Osteoblast (primary cell): ENCODE measurements around the gene DOK3. TPM values are rescaled to one million over a fixed set of nuclear protein-coding genes. Genes with fewer than 3 reads are reported as not detected.

Source experiments
- DNase-seq: peaks from one replicate; pipeline ENCODE4 v3.0.0; 2011; ENCODE audit warnings: low spot score, mixed read lengths; ENCODE audit not compliant: insufficient read length; ENCODE audit errors: missing footprints
- H2AFZ ChIP-seq: 2 replicates; pipeline ENCODE4 v1.6.0; 2011; ENCODE audit warnings: mild to moderate bottlenecking, low read length
- H3K27ac ChIP-seq: 2 replicates; pipeline ENCODE4 v1.5.1; 2011; ENCODE audit warnings: mild to moderate bottlenecking, low read depth, low read length, moderate library complexity
- H3K27me3 ChIP-seq: 2 replicates; pipeline ENCODE4 v1.6.0; 2012; ENCODE audit warnings: mild to moderate bottlenecking, control low read depth, inconsistent platforms, low read length, moderate library complexity; ENCODE audit not compliant: insufficient read depth
- H3K36me3 ChIP-seq: 2 replicates; pipeline ENCODE4 v1.5.1; 2011; ENCODE audit warnings: mild to moderate bottlenecking, low read length, control low read depth, moderate library complexity; ENCODE audit not compliant: insufficient read depth
- H3K4me1 ChIP-seq: 2 replicates; pipeline ENCODE4 v1.5.1; 2011; ENCODE audit warnings: mild to moderate bottlenecking, low read length, control low read depth, moderate library complexity; ENCODE audit not compliant: insufficient read depth
- H3K4me2 ChIP-seq: 2 replicates; pipeline ENCODE4 v1.6.0; 2011; ENCODE audit warnings: mild to moderate bottlenecking, low read length; ENCODE audit not compliant: insufficient read depth
- H3K4me3 ChIP-seq: fragments of 200-600 bp; sonication (generic); 3 replicates; pipeline ENCODE4 v1.5.1; 2012; ENCODE audit warnings: mild to moderate bottlenecking, low read length, inconsistent platforms; ENCODE audit not compliant: insufficient read depth
- H3K79me2 ChIP-seq: 2 replicates; pipeline ENCODE4 v1.6.0; 2012; ENCODE audit warnings: mild to moderate bottlenecking, low read length, control low read depth, inconsistent platforms; ENCODE audit not compliant: insufficient read depth
- H3K9me3 ChIP-seq: 2 replicates; pipeline ENCODE4 v1.5.1; 2011; ENCODE audit warnings: low read depth, low read length, control low read depth
- H4K20me1 ChIP-seq: 2 replicates; pipeline ENCODE4 v1.6.0; 2012; ENCODE audit warnings: mild to moderate bottlenecking, low read length, control low read depth; ENCODE audit not compliant: insufficient read depth
- total RNA-seq: library from RNA; depleted of rRNA; stranded (reverse); fragments of >200 nt; gene quantifications from 2 replicates; pipeline ENCODE4 v1.2.3, GENCODE V29; 2012
- TF ChIP-seq, protein P1 (sequence below): IDR thresholded peaks from 2 replicates; pipeline ENCODE4 v1.5.1; 2011; ENCODE audit warnings: mild to moderate bottlenecking, low read depth, low read length, moderate library complexity; ENCODE audit errors: extremely low read depth

The DOK3 gene
- total RNA-seq, 1 donor = 1.1 TPM

DNA sequence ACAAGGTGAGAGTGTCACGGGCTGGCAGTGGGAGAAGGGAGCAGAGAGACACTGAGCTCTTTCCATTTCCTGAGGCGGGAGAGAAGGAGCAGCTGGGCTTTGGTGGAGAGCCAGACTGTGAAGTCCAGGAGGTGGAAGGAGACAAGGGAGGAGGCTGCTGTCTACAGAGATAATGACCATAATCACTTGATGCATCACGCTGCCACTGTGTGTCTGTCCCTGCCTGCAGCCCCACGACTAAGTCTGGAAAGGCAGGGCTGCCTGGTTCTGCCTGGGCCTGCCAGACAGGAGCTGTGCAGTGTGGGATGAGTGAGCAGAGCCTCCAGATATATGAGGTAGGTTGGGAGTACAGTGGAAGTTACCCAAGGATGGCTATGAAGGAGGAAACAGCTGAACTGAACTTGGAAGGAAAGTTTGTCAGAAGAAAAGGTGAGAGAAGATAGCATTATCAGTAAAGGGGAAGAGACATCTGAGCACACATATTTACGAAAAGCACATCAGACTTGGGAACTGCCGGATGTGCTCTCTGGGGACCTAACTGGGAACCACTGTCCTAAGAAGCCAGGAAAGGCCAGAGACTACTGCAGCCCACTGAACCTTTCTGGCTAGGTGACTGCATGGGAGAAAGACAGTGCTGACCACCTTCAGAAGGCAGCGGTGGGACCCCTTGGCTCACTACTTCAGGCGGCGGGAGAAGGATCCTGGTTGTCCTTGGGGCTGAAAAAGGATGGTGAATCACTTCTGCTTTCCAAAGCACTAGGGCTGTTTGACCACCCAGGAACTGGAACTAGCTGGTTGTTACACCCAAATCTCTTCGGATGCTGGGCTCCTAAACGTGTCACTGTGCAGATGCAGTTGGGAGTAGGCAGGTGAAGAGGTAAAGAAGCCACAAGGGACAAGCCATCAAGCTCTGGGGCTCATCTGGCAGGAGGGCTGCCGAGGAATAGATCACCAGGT is 19.9 kb upstream of the DOK3 start:
- Histone ChIP-seq H3K4me1 (no peaks in the 10 kb centered on the region), H3K79me2 (peaks cover 58% of the 10 kb centered on the region), H3K36me3 (peaks cover 69% of the 10 kb centered on the region), H2AFZ (no peak overlapping the region), H4K20me1 (peaks cover 45% of the 10 kb centered on the region), H3K27me3 (no peaks in the 10 kb centered on the region), H3K4me3 (no peak overlapping the region), H3K4me2 (no peak overlapping the region), H3K27ac (no peak overlapping the region), H3K9me3 (no peaks in the 10 kb centered on the region)
- TF ChIP-seq, protein P1, sequence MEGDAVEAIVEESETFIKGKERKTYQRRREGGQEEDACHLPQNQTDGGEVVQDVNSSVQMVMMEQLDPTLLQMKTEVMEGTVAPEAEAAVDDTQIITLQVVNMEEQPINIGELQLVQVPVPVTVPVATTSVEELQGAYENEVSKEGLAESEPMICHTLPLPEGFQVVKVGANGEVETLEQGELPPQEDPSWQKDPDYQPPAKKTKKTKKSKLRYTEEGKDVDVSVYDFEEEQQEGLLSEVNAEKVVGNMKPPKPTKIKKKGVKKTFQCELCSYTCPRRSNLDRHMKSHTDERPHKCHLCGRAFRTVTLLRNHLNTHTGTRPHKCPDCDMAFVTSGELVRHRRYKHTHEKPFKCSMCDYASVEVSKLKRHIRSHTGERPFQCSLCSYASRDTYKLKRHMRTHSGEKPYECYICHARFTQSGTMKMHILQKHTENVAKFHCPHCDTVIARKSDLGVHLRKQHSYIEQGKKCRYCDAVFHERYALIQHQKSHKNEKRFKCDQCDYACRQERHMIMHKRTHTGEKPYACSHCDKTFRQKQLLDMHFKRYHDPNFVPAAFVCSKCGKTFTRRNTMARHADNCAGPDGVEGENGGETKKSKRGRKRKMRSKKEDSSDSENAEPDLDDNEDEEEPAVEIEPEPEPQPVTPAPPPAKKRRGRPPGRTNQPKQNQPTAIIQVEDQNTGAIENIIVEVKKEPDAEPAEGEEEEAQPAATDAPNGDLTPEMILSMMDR = no peak
- peak; percentile 57 for DNase-seq

DNA sequence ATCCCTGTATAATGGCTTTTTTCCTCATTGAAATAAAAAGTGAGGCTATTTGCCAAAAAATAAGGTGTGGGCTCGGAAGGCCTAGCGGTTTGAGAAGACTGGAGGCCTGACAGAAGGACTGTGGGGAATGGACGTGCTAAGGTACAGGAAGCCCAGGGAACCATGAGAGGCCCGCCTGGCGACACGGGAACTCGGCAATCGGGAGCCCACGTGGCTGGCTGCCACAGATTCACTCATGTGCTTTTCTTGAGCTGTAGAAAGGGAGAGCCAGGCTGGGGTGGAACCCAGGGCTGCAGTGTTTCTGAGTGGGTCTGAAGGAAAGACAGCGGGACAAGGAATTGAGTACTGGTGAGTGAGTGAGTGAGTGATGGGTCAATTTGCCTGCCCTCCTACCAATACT is 19.0 kb upstream of the DOK3 start:
- Histone ChIP-seq H4K20me1 (peaks cover 40% of the 10 kb centered on the region), H3K36me3 (peaks cover 75% of the 10 kb centered on the region), H3K4me1 (no peaks in the 10 kb centered on the region), H3K9me3 (no peaks in the 10 kb centered on the region), H2AFZ (no peak overlapping the region), H3K4me2 (no peak overlapping the region), H3K27ac (no peak overlapping the region), H3K4me3 (no peak overlapping the region), H3K79me2 (peaks cover 51% of the 10 kb centered on the region), H3K27me3 (no peaks in the 10 kb centered on the region)
- TF ChIP-seq, protein P1 = no peak
- peak; percentile 82 for DNase-seq

DNA sequence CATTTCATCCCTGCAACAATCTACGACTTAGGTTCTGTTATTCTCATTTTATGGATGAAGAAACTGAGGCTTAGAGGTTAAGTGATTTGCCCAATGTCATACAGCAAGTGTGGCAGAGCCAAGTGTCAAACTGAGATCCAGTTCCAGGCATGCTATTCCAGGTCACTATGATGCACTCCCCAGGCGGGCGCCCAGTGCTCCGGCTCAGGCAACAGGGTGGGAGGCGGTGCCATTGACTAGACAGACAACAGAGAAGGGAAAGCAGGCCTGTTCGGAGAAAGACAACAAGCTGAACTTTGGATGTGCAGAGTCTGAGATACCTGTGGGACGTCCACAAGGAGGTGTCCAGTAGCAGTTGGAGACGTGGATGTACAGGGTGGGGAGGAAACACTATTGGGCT is 18.0 kb upstream of the DOK3 start:
- Histone ChIP-seq H3K4me2 (no peak overlapping the region), H3K36me3 (peaks cover 82% of the 10 kb centered on the region), H3K27ac (no peak overlapping the region), H3K4me3 (no peak overlapping the region), H4K20me1 (peaks cover 38% of the 10 kb centered on the region), H3K27me3 (no peaks in the 10 kb centered on the region), H3K9me3 (no peaks in the 10 kb centered on the region), H2AFZ (no peak overlapping the region), H3K4me1 (no peaks in the 10 kb centered on the region), H3K79me2 (peaks cover 44% of the 10 kb centered on the region)
- TF ChIP-seq, protein P1 = no peak
- no peak for DNase-seq

DNA sequence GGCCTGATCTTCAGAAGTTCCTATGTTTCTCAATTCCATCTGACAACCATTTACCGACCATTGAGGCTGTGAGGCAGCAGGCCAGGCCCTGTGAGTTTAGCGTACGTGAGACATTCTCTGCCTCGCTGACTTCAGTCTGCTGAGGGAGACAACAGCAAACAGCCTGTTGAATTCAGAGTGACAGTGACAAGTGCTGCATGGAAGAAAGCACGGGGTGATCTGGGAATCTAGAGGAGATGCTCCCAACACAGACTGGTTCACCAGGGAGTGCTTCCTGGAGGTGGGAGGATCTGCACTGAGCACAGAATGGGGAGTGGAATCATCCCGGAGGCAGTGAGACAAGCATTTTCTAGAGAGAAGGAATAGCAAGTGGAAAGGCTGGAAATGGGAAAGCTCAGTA is 17.2 kb upstream of the DOK3 start:
- H3K79me2 ChIP-seq = peaks cover 38% of the 10 kb centered on the region
- H3K4me2 ChIP-seq = no peak overlapping the region
- H4K20me1 ChIP-seq = peaks cover 38% of the 10 kb centered on the region
- H3K9me3 ChIP-seq = no peaks in the 10 kb centered on the region
- H3K27ac ChIP-seq = no peak overlapping the region
- no peak overlapping the region for H3K4me3 ChIP-seq
- peaks cover 81% of the 10 kb centered on the region for H3K36me3 ChIP-seq
- H3K27me3 ChIP-seq = no peaks in the 10 kb centered on the region
- peak; percentile 45 for DNase-seq
- TF ChIP-seq, protein P1 = no peak
- H2AFZ ChIP-seq = no peak overlapping the region
- no peaks in the 10 kb centered on the region for H3K4me1 ChIP-seq
